MV-4-11 (cell line): ENCODE data around the gene FUT7.
"Not testable (repeated sequence)": the region's sequence is repeated elsewhere in the genome, so short reads cannot be mapped to it uniquely, and the experiment has no call there.

Experiments
- DNase-seq: peaks from one replicate; lab custom pipeline; 2025; lab: John Stamatoyannopoulos, UW

Gene FUT7

GRCh38 chr9:137017791-137018497 is 13.9 kb downstream of the FUT7 start:
- no peak for DNase-seq

- DNase-seq: no peak
Observed at GRCh38 chr9:137017071-137017470, 14.8 kb downstream of the FUT7 start.

GRCh38 chr9:137016436-137016835 is 15.5 kb downstream of the FUT7 start:
- DNase-seq: no peak

- no peak for DNase-seq
Observed at GRCh38 chr9:137015976-137016375, 15.9 kb downstream of the FUT7 start.

GRCh38 chr9:137015540-137015930 is 16.4 kb downstream of the FUT7 start:
- DNase-seq: no peak

- no peak for DNase-seq
Observed at GRCh38 chr9:137014776-137015539, 16.9 kb downstream of the FUT7 start.

GRCh38 chr9:137014166-137014565 is 17.7 kb downstream of the FUT7 start:
- DNase-seq: no peak

GRCh38 chr9:137013571-137013940 is 18.3 kb downstream of the FUT7 start:
- no peak for DNase-seq

GRCh38 chr9:137012694-137013570 is 19.0 kb downstream of the FUT7 start:
- DNase-seq: no peak

GRCh38 chr9:137011907-137012675 is 19.8 kb downstream of the FUT7 start:
- no peak for DNase-seq

GRCh38 chr9:137011156-137011555 is 20.7 kb downstream of the FUT7 start:
- no peak for DNase-seq

- DNase-seq: no peak
Observed at GRCh38 chr9:137009938-137010732, 21.8 kb downstream of the FUT7 start.

GRCh38 chr9:137009217-137009616 is 22.7 kb downstream of the FUT7 start:
- no peak for DNase-seq

GRCh38 chr9:137008312-137008711 is 23.6 kb downstream of the FUT7 start:
- DNase-seq: no peak

- DNase-seq: no peak
Observed at GRCh38 chr9:137007816-137008270, 24.0 kb downstream of the FUT7 start.

- DNase-seq: no peak
Observed at GRCh38 chr9:137007108-137007815, 24.6 kb downstream of the FUT7 start.

- DNase-seq: peak; percentile 22
Observed at GRCh38 chr9:137006116-137007003, 25.5 kb downstream of the FUT7 start.

- DNase-seq: not testable (repeated sequence)
Observed at GRCh38 chr9:137004285-137004684, 27.6 kb downstream of the FUT7 start.

- no peak for DNase-seq
Observed at GRCh38 chr9:137002646-137003041, 29.2 kb downstream of the FUT7 start.
